ENCODE data around the gene RNASEL. TPM values are rescaled to one million over a fixed set of nuclear protein-coding genes. Genes with fewer than 3 reads are reported as not detected.

Gene RNASEL
- total RNA-seq, 1 donor from 2014 or later = 4.2 TPM

DNA sequence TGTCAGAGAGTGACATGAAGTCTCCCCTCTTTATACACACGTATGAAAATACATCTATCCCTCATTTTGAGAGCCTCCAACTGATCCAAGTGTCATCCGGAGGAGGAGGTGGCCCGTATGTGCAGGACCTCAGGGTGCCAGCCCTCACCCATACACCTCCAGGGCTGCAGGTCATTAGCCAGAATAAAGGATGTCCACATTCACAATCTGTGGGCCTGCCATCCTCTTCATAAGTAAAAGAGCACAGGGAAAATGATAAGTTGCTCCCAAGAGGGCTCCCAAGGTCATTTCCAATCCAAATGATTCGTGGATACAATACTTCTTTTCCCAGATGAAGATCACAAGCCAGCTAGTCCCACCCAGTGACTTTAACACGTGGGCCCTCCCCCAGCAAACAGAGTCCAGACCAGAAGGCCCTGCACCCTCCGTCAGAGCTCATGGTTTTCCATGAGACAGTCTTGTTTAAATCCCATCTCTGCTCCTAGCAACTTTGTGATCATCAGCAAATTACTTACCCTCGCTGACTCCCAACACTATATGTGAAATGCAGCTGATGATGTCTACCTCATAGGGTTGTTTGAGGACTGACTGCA, 28.6 kb downstream of the RNASEL start:
- H3K4me3 Mint-ChIP-seq = no peak overlapping the region
- TF ChIP-seq, protein P1, sequence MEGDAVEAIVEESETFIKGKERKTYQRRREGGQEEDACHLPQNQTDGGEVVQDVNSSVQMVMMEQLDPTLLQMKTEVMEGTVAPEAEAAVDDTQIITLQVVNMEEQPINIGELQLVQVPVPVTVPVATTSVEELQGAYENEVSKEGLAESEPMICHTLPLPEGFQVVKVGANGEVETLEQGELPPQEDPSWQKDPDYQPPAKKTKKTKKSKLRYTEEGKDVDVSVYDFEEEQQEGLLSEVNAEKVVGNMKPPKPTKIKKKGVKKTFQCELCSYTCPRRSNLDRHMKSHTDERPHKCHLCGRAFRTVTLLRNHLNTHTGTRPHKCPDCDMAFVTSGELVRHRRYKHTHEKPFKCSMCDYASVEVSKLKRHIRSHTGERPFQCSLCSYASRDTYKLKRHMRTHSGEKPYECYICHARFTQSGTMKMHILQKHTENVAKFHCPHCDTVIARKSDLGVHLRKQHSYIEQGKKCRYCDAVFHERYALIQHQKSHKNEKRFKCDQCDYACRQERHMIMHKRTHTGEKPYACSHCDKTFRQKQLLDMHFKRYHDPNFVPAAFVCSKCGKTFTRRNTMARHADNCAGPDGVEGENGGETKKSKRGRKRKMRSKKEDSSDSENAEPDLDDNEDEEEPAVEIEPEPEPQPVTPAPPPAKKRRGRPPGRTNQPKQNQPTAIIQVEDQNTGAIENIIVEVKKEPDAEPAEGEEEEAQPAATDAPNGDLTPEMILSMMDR (conservative IDR thresholded peaks at IDR 0.05) = no peak
- H3K27ac Mint-ChIP-seq = no peak overlapping the region
- no peaks in the 10 kb centered on the region for H3K4me1 Mint-ChIP-seq (ENCODE audit: unreplicated experiment)
- DNase-seq (ENCODE audit: extremely low spot score, unreplicated experiment) = no peak
- H3K9me3 Mint-ChIP-seq = no peaks in the 10 kb centered on the region
- peaks cover 19% of the 10 kb centered on the region for H3K27me3 Mint-ChIP-seq
- H3K36me3 Mint-ChIP-seq = no peaks in the 10 kb centered on the region

DNA sequence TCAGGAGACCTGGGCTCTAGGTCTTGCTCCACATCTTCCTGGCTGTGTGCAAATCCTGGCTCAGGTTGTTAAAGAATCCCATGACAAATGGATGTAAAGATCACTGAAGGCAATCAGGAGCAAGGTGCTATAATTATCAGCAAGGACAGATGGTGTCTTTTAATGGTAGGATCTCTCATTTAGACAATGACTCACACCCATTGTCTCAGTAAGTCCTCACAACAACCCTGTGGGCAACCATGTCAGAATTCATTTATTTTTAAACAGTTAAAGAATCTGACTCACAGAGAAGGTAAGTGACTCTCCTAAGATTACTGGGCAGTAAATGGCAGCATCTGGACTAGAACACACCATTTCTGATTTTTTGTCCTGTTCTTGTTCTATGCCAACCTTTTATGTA, 32.8 kb downstream of the RNASEL start:
- Mint-ChIP-seq H3K27me3 (peaks cover 10% of the 10 kb centered on the region), H3K9me3 (no peaks in the 10 kb centered on the region), H3K27ac (no peak overlapping the region), H3K4me3 (no peak overlapping the region), H3K4me1 (ENCODE audit: unreplicated experiment) (no peaks in the 10 kb centered on the region), H3K36me3 (no peaks in the 10 kb centered on the region)
- DNase-seq (ENCODE audit: extremely low spot score, unreplicated experiment) = no peak
- TF ChIP-seq, protein P1 (conservative IDR thresholded peaks at IDR 0.05) = no peak

DNA sequence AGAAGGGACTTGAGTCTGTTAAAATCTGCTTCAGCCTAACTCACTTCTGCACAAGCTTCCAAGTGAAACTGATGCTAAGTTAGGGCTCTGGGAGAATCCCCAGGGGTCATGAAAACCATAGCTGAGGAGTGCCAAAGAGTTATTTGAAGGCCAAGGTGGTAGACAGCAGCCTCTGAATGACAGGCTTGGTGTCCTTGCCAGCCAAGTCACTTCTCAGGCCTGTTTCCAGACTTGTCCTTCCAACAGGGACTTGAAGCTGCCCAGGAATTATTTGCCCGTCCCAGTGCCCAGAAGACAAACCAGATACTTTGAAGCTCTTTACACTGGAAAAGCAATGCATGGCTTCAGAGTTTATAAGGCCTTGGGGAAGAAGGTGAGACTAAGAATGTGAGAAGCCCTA, 33.6 kb downstream of the RNASEL start:
- Mint-ChIP-seq H3K4me1 (ENCODE audit: unreplicated experiment) (no peaks in the 10 kb centered on the region), H3K27me3 (peaks cover 10% of the 10 kb centered on the region), H3K4me3 (no peak overlapping the region), H3K36me3 (no peaks in the 10 kb centered on the region), H3K9me3 (no peaks in the 10 kb centered on the region), H3K27ac (no peak overlapping the region)
- DNase-seq (ENCODE audit: extremely low spot score, unreplicated experiment) = no peak
- TF ChIP-seq, protein P1 (conservative IDR thresholded peaks at IDR 0.05) = no peak

GRCh38 chr1:182552527-182552926, 36.5 kb downstream of the RNASEL start:
- Mint-ChIP-seq H3K9me3 (no peaks in the 10 kb centered on the region), H3K4me3 (no peak overlapping the region), H3K27me3 (no peaks in the 10 kb centered on the region), H3K4me1 (ENCODE audit: unreplicated experiment) (no peaks in the 10 kb centered on the region), H3K36me3 (no peaks in the 10 kb centered on the region), H3K27ac (no peak overlapping the region)
- DNase-seq (ENCODE audit: extremely low spot score, unreplicated experiment) = no peak
- TF ChIP-seq, protein P1 (conservative IDR thresholded peaks at IDR 0.05) = no peak

DNA sequence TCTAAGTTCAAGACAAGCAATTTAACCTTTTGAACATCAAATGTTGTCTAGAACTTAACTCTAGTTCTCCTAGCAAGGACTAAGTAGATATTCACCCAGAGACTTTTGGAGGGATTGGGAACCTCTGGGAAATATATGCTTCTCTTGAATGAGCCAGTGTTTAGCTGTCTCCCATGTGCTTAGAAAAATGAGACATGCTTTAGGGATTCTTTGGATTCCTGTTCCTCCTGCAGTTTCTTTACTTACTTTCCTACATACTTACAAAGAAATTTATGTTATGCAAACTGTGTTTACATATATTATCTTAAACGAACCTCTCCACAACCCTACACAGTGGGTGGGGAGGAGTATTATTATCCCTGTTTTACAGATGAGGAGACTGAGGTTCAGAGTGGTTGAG, 39.2 kb downstream of the RNASEL start:
- Mint-ChIP-seq H3K9me3 (no peaks in the 10 kb centered on the region), H3K4me3 (no peak overlapping the region), H3K36me3 (no peaks in the 10 kb centered on the region), H3K27ac (no peak overlapping the region), H3K4me1 (ENCODE audit: unreplicated experiment) (no peaks in the 10 kb centered on the region), H3K27me3 (no peaks in the 10 kb centered on the region)
- TF ChIP-seq, protein P1 (conservative IDR thresholded peaks at IDR 0.05) = no peak
- no peak for DNase-seq (ENCODE audit: extremely low spot score, unreplicated experiment)

- Mint-ChIP-seq H3K27ac (no peak overlapping the region), H3K4me3 (no peak overlapping the region), H3K4me1 (ENCODE audit: unreplicated experiment) (no peaks in the 10 kb centered on the region), H3K9me3 (no peaks in the 10 kb centered on the region), H3K36me3 (no peaks in the 10 kb centered on the region), H3K27me3 (no peaks in the 10 kb centered on the region)
- TF ChIP-seq, protein P1 (conservative IDR thresholded peaks at IDR 0.05) = no peak
- DNase-seq (ENCODE audit: extremely low spot score, unreplicated experiment) = no peak
Observed at GRCh38 chr1:182549346-182549745, 39.7 kb downstream of the RNASEL start.

All from type B pancreatic cell (in vitro differentiated cells).